Upper lobe of right lung (tissue), 1 donor: Measurements from ENCODE around the gene YBX2. TPM values are rescaled to one million over a fixed set of nuclear protein-coding genes. Genes with fewer than 3 reads are reported as not detected.

Experiments used
- ATAC-seq: fragments of 200-7000 bp; cut with Tn5 transposase; one replicate; pipeline ENCODE4 v1.9.1; 2020; ENCODE audit warnings: mild to moderate bottlenecking, moderate library complexity
- DNase-seq: peaks from one replicate; pipeline ENCODE4 v3.0.0-alpha.2; 2020
- H3K27ac ChIP-seq: fragments of 200-600 bp; one replicate; pipeline ENCODE4 v1.8.0; 2022
- H3K27me3 ChIP-seq: fragments of 200-600 bp; one replicate; pipeline ENCODE4 v1.8.0; 2022; ENCODE audit warnings: mild to moderate bottlenecking
- H3K36me3 ChIP-seq: fragments of 200-600 bp; one replicate; pipeline ENCODE4 v1.8.0; 2022
- H3K4me1 ChIP-seq: fragments of 200-600 bp; one replicate; pipeline ENCODE4 v1.8.0; 2022
- H3K4me3 ChIP-seq: fragments of 200-600 bp; one replicate; pipeline ENCODE4 v1.8.0; 2022; ENCODE audit warnings: mild to moderate bottlenecking
- H3K9me3 ChIP-seq: fragments of 200-600 bp; one replicate; pipeline ENCODE4 v1.8.0; 2022
- CTCF ChIP-seq: fragments of 200-600 bp; IDR thresholded peaks from one replicate; pipeline ENCODE4 v1.8.0; 2022; ENCODE audit warnings: antibody characterized with exemption
- intact Hi-C: fragments of 100-400 bp; cut with DNase I; formaldehyde crosslinking; loops from one replicate; pipeline ENCODE4 v1.11.0; 2022
- total RNA-seq: library from RNA; stranded (reverse); fragmentation: NEBNext Ultra II Directional; extraction: Animal tissue kit (Norgen Biotek cat#: 25700); gene quantifications from one replicate; pipeline ENCODE4 v1.2.1, GENCODE V29; 2021
- donor health status: DM: no; HTN: yes; CAD: no; lungs with severe emphysema.

The YBX2 gene
- total RNA-seq, 1 donor from 2014 or later, result not detected

GRCh38 chr17:7239091-7240027 is 55.1 kb downstream of the YBX2 start, which contains the start of gene PHF23:
TSS of gene PHF23 (minus strand) at chr17:7239457. CDS start at chr17:7239279, 178 bp downstream.
- Histone ChIP-seq H3K36me3 (peaks cover 44% of the 10 kb centered on the region), H3K27ac (peak within 1 kb of the TSS; percentile 88), H3K4me1 (peaks cover 36% of the 10 kb centered on the region), H3K9me3 (no peaks in the 10 kb centered on the region), H3K4me3 (peak within 1 kb of the TSS; percentile 99), H3K27me3 (no peaks in the 10 kb centered on the region)
- DNase-seq (peak; percentile 100), ATAC-seq (peak; percentile 83)
- TF ChIP-seq CTCF, result no peak
- intact Hi-C loops, result no loop called here

DNA sequence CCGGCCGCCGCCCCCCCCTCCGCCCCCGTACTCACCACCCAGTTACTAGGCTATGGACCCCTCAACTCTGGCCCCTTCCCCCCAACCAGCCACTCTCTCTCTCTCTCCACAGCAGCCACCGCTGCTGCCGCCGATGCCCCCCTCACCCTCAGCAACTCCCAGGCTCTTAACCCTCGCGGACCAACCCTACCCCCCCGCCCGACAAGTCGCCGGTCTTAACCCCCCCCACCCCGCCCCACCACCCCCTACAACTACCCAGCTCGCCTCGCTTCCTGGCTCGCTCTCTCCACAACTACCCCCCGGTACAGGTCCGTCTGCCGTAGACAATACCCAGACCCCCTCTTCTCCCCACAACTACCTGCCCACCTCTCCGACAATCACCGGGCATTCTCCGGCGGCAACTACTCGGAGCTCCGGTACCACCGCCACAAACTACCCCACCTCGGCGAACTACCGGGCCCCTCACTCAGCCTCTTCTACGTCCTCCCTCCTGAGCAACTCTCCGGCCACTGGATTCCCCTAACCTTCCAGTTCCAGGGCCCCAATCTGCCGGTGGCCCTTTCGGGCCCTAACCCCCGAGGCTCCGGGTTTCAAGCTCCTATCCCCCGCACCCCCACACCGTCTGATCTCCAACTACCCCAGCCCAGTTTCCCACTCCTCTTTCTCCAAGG is 55.9 kb downstream of the YBX2 start:
- no peak for ATAC-seq
- peak overlapping the region; percentile 94 for H3K4me3 ChIP-seq
- TF ChIP-seq CTCF, result no peak
- peaks cover 35% of the 10 kb centered on the region for H3K36me3 ChIP-seq
- intact Hi-C loops, result no loop called here
- H3K9me3 ChIP-seq, result no peaks in the 10 kb centered on the region
- H3K4me1 ChIP-seq, result peaks cover 33% of the 10 kb centered on the region
- H3K27ac ChIP-seq, result peak overlapping the region; percentile 88
- peak; percentile 73 for DNase-seq
- H3K27me3 ChIP-seq, result no peaks in the 10 kb centered on the region

Other genes starting within 250 kb of the YBX2 start
- 12.6 TPM for gene CLEC10A, start 214.4 kb downstream of the YBX2 start, total RNA-seq
- gene ASGR2, start 179.8 kb downstream of the YBX2 start, total RNA-seq, result 1.3 TPM
- 4.3 TPM for gene ASGR1, start 115.3 kb downstream of the YBX2 start, total RNA-seq
- 30.7 TPM for gene DLG4, start 74.8 kb downstream of the YBX2 start, total RNA-seq
- 544 TPM for gene ACADVL, start 74.7 kb downstream of the YBX2 start, total RNA-seq
- 41.0 TPM for gene DVL2, start 60.1 kb downstream of the YBX2 start, total RNA-seq
- 36.9 TPM for gene PHF23, start 55.2 kb downstream of the YBX2 start, total RNA-seq
- 547 TPM for gene GABARAP, start 52.2 kb downstream of the YBX2 start, total RNA-seq
- gene CTDNEP1, start 42.9 kb downstream of the YBX2 start, total RNA-seq, result 141 TPM
- gene ELP5, start 42.4 kb downstream of the YBX2 start, total RNA-seq, result 35.0 TPM
- gene CLDN7, start 32.2 kb downstream of the YBX2 start, total RNA-seq, result 117 TPM
- gene SLC2A4, start 12.9 kb downstream of the YBX2 start, total RNA-seq, result 1.6 TPM
- 241 TPM for gene EIF5A, start 13.0 kb upstream of the YBX2 start, total RNA-seq
- gene GPS2, start 20.7 kb upstream of the YBX2 start, total RNA-seq, result 62.9 TPM
- 37.6 TPM for gene NEURL4, start 34.7 kb upstream of the YBX2 start, total RNA-seq
- 23.2 TPM for gene ACAP1, start 41.9 kb upstream of the YBX2 start, total RNA-seq
- 8.9 TPM for gene KCTD11, start 57.5 kb upstream of the YBX2 start, total RNA-seq
- gene TMEM95, start 60.5 kb upstream of the YBX2 start, total RNA-seq, result not detected
- gene TNK1, start 86.5 kb upstream of the YBX2 start, total RNA-seq, result 5.8 TPM
- 30.3 TPM for gene PLSCR3, start 99.9 kb upstream of the YBX2 start, total RNA-seq
- 45.2 TPM for gene TMEM256, start 109.5 kb upstream of the YBX2 start, total RNA-seq
- 11.7 TPM for gene NLGN2, start 113.2 kb upstream of the YBX2 start, total RNA-seq
- gene SPEM1, start 125.7 kb upstream of the YBX2 start, total RNA-seq, result not detected
- gene SPEM2, start 131.0 kb upstream of the YBX2 start, total RNA-seq, result not detected
- not detected for gene SPEM3, start 134.2 kb upstream of the YBX2 start, total RNA-seq
- gene TMEM102, start 140.8 kb upstream of the YBX2 start, total RNA-seq, result 7.4 TPM
- gene FGF11, start 144.9 kb upstream of the YBX2 start, total RNA-seq, result 1.1 TPM
- gene CHRNB1, start 150.4 kb upstream of the YBX2 start, total RNA-seq, result 10.1 TPM
- 84.7 TPM for gene ZBTB4, start 185.0 kb upstream of the YBX2 start, total RNA-seq
- not detected for gene SLC35G6, start 186.8 kb upstream of the YBX2 start, total RNA-seq
- gene POLR2A, start 189.7 kb upstream of the YBX2 start, total RNA-seq, result 105 TPM